ENCODE results near the gene SLC25A45. TPM values are rescaled to one million over a fixed set of nuclear protein-coding genes. Genes with fewer than 3 reads are reported as not detected.

The SLC25A45 gene
- total RNA-seq, 1 experiment from 2014 or later, result 1.1 TPM

- no peak overlapping the region for H3K56ac ChIP-seq (ENCODE audit: insufficient read length, low read depth, low read length)
- H2BK120ac ChIP-seq (ENCODE audit: low read depth, low read length, poor library complexity, severe bottlenecking), result no peak overlapping the region
- H3K4me1 ChIP-seq (ENCODE audit: insufficient read depth, low read length), result peaks cover 3% of the 10 kb centered on the region; the same call in 1 of the 2 replicates
- peaks cover 0 to 4% (median 0%) of the 10 kb centered on the region in 3 experiments; a peak in 1 of 7 replicates for H3K36me3 Mint-ChIP-seq (ENCODE audit: insufficient read depth in 1 of 3, low read depth in 3 of 3)
- H4K8ac ChIP-seq (replicated peaks; ENCODE audit: insufficient read length, low read depth, low read length), result no peak overlapping the region
- no peaks in the 10 kb centered on the region for H4K20me1 ChIP-seq (ENCODE audit: control insufficient read depth, insufficient read depth, insufficient read length)
- peak overlapping the region in 1 of 2 experiments; percentile 39; a peak in 2 of 5 replicates for H3K4me3 Mint-ChIP-seq
- H4K91ac ChIP-seq (ENCODE audit: insufficient read length, low read depth, low read length), result no peak overlapping the region
- no peak overlapping the region for H3K27ac ChIP-seq (ENCODE audit: insufficient read length, low read depth, low read length)
- WGBS (ENCODE audit: extremely low coverage, insufficient read length, low lambda C conversion rate), result no CpG with 5 or more reads among the region's 18 CpGs
- no peaks in the 10 kb centered on the region for H3K79me1 ChIP-seq (ENCODE audit: insufficient read depth, low read depth, low read length, poor library complexity, severe bottlenecking)
- TF ChIP-seq, protein P1, sequence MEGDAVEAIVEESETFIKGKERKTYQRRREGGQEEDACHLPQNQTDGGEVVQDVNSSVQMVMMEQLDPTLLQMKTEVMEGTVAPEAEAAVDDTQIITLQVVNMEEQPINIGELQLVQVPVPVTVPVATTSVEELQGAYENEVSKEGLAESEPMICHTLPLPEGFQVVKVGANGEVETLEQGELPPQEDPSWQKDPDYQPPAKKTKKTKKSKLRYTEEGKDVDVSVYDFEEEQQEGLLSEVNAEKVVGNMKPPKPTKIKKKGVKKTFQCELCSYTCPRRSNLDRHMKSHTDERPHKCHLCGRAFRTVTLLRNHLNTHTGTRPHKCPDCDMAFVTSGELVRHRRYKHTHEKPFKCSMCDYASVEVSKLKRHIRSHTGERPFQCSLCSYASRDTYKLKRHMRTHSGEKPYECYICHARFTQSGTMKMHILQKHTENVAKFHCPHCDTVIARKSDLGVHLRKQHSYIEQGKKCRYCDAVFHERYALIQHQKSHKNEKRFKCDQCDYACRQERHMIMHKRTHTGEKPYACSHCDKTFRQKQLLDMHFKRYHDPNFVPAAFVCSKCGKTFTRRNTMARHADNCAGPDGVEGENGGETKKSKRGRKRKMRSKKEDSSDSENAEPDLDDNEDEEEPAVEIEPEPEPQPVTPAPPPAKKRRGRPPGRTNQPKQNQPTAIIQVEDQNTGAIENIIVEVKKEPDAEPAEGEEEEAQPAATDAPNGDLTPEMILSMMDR (conservative IDR thresholded peaks at IDR 0.05), result peak; percentile 98
- H3K23me2 ChIP-seq (ENCODE audit: insufficient read length, low read depth, low read length, poor library complexity, severe bottlenecking), result no peaks in the 10 kb centered on the region
- peak; percentile 91 for DNase-seq
- no peaks in the 10 kb centered on the region for H3K79me2 ChIP-seq (ENCODE audit: insufficient read depth, low read length)
- H2AFZ ChIP-seq (ENCODE audit: low read length), result no peak overlapping the region
- no peak overlapping the region for H2BK15ac ChIP-seq (ENCODE audit: low read depth, low read length)
- H3K9me3 ChIP-seq (ENCODE audit: control insufficient read depth, low read depth, low read length), result no peaks in the 10 kb centered on the region
- no peak overlapping the region for H3T11ph ChIP-seq (ENCODE audit: low read length)
- H3K4me1 Mint-ChIP-seq, result peaks cover 50 to 56% of the 10 kb centered on the region in 2 experiments
- no peak overlapping the region for H2AK5ac ChIP-seq (ENCODE audit: insufficient read length, low read length)
- no peak overlapping the region for H3K14ac ChIP-seq (ENCODE audit: insufficient read depth, low read length)
- no peak overlapping the region for H3K23ac ChIP-seq (ENCODE audit: insufficient read length, low read depth, low read length)
- H3K9ac ChIP-seq (ENCODE audit: extremely low read depth, insufficient read length, low read length), result no peak overlapping the region
- no peak overlapping the region for H3K4ac ChIP-seq (ENCODE audit: low read depth, low read length)
- no peak overlapping the region for H2BK5ac ChIP-seq (ENCODE audit: insufficient read length, low read length)
- no peak overlapping the region for H3K27ac Mint-ChIP-seq
- peaks cover 11% of the 10 kb centered on the region for H3K27me3 Mint-ChIP-seq (ENCODE audit: low read depth)
- no peak overlapping the region for H3K18ac ChIP-seq (ENCODE audit: insufficient read length, low read depth, low read length)
- no peak overlapping the region for H3K4me2 ChIP-seq (ENCODE audit: insufficient read depth, insufficient read length, low read length)
- H2BK12ac ChIP-seq (ENCODE audit: insufficient read length, low read depth, low read length), result no peak overlapping the region
- no peaks in the 10 kb centered on the region; a peak in 2 of 5 replicates for H3K9me3 Mint-ChIP-seq
- no peak overlapping the region for H2BK20ac ChIP-seq (ENCODE audit: low read depth, low read length, poor library complexity, severe bottlenecking)
- H4K5ac ChIP-seq (ENCODE audit: insufficient read length, low read depth, low read length), result no peak overlapping the region
- no peaks in the 10 kb centered on the region for H3K27me3 ChIP-seq (ENCODE audit: insufficient read depth, low read length)
Measured at GRCh38 chr11:65416341-65416824, 33.9 kb upstream of the SLC25A45 start.

Data from H9 (cell line).